GM21381 (cell line): ENCODE results near the gene IGSF11.

Source experiments
- ATAC-seq: cut with Tn5 transposase; IDR thresholded peaks from one replicate; pipeline ENCODE4 v1.9.1; 2021; ENCODE audit warnings: mild to moderate bottlenecking, moderate library complexity; ENCODE audit not compliant: unreplicated experiment

Gene IGSF11

GRCh38 chr3:118955914-118956556 lies 78.6 kb downstream of the IGSF11 start:
- no peak for ATAC-seq

GRCh38 chr3:118951089-118951488 lies 83.6 kb downstream of the IGSF11 start:
- no peak for ATAC-seq

DNA sequence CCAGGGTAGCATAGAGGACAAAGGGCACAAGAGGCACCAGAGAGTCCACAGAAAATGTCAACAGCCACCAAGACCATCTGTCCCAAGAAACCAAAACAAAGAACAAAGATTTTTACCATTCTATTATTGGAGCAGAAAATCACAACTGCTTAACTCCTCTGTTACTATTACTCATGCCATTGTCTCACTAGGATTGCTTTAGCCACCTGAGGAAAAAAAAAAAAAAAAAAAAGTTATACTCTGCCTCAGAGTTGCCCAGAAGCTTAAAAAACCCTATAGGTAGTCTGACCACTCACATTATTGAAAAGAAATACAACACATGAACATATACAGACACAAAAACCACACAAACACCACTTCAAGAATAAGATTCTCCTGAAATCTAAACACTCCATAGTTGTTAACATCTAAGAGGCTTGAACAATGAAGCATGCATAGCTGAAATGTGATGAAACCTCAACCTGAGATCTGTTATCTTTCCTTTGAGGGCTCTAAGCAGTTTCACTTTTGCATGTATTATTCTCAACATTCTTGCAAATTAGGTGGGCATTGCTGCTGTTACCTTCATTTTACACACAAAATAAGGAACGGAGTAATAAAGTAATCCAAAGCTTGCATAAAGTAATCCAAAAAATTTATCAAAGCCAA lies 85.4 kb downstream of the IGSF11 start:
- no peak for ATAC-seq

DNA sequence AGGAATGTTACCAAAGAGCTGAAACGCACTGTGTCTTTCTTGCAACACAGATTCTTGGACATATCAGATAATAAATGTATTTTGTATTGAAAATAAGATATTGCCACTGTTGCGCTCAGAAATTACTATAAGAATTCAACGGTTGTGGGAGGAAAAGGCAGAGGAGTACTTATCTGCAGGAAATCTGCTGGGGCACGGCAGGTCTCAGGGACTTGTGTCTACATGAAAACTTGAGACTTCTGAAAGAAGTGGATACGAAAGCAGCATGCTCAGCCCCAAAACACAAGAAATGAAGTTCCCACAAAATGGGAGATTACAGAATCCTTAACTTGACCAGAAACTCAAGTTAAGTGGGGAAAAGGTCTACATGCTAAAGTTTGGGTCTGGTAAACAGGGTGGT lies 86.5 kb downstream of the IGSF11 start:
- no peak for ATAC-seq

DNA sequence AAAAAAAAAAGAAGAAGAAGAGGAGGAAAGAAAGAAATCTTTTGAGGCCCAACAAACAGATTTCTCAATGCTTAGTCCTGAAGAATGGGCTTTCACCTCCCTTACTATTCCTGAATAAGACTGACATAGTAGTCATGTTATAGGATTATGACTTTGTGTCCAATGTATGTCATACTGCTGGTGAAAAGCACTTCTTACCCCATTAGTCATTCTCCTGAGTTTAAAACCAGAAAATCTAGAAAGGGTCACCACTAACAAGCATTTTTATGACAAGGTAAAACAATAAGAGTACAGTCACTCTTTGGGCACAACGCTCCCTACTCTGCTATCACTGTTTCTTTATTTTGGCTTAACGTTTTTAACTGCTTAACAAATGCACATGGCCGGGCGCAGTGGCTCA lies 88.2 kb downstream of the IGSF11 start:
- no peak for ATAC-seq

DNA sequence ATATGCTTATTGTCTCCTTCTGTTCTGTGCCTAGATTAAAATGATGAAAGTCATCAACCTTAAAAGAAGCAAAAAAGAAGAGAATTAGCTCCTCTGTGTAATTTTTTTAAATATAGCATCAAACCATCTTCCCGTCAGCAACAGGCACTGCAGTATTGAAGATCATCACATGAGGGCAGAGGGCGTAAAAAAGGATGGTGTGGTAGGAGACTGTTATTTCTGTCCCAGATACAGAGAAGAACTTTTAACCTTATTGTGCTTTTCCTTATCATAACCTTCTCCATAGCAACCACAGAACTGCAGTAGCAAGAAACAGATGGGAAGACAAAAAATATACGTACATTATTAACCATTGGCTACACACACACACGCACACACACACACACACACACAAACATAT lies 88.8 kb downstream of the IGSF11 start:
- ATAC-seq = no peak

DNA sequence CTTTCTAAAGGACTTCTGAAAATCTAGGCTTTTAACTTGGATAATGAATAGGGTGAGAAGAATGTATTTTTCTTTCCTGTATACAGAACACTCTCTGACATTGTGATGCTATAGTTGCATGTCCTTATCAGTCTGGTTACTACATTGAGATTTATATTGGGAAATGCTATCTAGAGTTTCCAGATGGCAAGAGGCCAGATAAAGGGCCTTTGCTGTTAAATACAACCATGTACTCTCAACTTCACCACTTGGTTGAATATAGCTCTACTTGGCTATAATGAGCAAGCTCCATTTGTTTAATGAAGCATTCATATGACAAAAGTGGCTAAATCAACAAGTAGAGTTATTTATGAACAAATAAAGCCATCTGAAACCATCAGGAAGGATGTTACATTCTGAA lies 91.0 kb downstream of the IGSF11 start:
- ATAC-seq = no peak

- no peak for ATAC-seq
These were observed 92.0 kb downstream of the IGSF11 start for GRCh38 chr3:118942671-118943070.

DNA sequence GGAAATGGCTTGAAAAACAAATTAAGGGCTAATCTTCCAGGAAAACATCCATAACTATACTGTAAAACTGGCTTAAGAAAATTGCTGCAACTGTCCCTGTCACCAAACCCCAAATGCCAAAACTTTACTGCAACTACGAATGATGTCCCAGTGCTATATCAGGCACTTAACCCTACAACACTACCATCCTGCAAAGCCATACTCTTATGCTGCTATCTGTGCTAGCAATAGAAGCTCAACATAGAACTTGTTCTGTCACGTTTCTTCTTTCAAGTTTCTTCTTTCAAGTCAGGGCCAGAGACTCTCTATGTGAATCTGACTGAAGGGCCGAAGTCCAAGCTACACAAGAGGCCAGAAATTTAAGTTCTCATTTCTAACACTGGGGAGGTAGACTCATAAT lies 92.5 kb downstream of the IGSF11 start:
- ATAC-seq = no peak

- no peak for ATAC-seq
These were observed 93.4 kb downstream of the IGSF11 start for GRCh38 chr3:118941236-118941635.

DNA sequence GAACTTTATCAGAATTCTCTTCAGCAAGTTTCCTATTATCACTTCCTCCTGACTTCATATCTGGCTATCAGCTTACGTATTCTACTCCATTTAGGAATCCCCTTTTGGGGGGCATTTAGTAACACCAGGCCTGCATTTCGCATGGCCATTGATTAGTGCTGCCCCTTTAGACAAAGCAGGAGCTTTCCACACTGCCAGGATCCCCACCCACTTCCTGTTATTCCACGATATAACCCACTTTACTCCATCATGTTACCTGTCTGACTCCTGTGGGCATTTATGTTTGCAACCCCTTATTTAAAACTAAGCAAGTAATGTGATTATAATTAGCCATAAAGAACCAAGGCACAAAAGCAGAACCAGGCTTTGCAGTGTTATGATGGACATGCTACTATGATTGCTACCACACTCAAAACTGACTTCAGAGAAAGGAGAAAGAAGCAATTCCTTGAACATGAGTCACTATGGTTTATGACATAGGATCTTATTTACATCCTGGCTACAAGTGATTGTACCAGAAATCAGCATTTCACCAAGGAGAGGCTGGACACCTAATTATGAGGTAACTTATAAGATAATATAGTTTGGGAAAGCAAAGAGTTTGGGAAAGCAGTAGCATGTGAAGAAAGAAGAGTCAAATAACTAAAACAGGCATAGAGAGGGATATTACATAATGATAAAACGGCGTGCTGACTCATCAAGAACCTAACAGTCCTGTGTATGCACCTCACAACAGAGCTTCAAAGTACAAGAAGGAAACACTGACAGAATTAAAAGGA lies 96.3 kb downstream of the IGSF11 start:
- no peak for ATAC-seq

DNA sequence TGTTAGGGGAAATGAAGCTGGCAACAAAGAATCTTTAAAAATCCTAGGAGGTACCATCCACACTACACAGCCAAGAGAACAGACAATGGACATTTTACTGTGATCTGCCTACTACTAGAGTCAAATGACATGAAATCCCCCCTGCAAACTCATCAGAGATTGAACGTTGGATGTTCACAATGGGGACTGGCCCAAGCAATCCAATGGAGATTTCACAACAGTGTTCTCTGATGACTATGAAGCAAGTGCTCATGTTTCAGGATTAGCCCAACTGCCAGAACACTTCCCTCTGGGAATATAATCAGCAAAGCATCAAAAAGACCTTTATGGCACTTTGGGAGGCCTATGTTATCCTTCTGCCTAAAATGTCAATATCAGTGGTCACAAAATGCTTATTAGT lies 97.8 kb downstream of the IGSF11 start:
- ATAC-seq = no peak

DNA sequence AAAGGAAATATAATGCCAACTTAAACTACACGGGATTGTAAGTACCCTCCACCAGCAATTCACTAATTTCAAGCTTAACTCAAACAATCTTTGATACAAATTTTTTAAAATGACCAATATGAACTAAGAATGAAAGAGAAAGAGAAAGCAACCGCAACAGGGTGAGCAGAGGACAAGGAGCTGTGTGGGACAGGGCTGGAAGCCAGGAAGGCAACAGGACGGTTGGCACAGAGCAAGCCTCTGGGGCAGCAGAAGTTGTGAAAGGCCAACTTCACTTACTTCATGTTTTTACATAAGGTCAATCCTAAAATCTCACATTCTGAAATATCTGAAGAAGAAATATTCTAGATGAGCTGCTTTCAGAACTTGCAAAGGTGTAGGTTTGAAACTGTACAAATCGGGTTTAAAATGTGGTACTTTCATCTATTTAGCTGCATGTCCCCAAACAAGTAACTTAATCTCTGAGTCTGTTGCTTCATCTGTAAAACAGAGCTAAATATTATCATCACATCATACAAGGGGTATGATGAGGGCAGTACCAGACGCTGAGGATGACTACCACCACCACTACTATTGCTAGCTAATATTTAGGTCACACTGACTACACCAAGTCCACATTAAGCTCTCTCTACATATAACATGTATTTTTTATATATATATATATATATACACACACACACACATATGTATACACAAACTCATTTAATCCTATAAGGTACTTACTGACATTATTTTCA lies 101.7 kb downstream of the IGSF11 start:
- no peak for ATAC-seq

DNA sequence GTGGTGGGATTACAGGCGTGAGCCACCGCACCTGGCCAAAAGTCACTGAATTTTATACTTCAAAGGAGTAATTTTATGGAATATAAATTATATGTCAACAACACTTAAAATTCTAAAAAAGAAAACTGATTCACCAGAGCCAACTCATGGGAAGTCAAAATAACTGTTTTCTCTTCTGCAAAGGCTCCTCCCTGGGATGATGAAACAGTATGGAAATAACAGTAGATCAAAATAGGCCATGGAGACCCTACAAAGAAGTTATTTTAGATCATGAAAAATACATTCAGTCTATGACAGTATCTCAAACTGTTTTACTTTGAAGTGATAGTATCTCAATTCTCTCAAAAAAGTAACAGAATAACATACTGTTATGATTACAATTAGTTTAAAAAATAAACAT lies 102.7 kb downstream of the IGSF11 start:
- no peak for ATAC-seq

DNA sequence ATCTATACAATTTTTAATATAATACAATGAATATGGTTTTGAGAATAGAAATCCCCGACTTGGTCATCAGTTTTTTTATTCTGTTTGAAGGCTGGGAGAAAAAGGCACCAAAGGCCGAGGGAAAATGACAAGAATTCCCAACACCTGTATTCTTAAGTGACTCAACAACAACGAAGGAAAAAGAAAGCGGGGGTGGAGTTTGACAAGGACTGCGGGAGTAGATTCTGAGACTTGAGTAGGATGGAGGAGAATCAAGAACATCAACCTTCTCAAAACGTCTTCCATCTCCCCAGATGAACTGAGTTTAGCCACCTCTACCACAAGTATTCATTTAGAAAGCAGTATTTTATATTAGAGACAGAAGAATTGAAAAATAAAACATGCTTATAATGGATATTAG lies 107.2 kb downstream of the IGSF11 start:
- no peak for ATAC-seq

DNA sequence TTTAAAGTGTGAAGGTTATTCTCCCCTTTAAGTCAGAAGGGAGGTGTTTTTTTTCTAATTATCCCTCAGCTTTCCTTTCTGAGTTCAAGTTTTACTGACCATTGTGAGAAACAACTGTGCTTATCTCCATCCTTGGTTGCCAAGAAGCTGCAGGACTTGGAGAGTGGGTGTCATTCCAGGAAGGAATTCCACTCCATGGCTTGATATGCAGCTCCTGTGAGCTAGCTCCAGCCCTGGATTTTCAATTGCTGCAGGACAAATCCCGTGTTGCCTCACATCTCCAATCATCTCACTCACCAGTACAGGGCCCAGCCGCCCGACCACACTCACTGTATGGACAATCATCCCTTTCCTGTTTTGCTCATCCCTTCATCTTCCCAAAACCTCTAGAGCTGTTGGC lies 122.5 kb downstream of the IGSF11 start:
- no peak for ATAC-seq

DNA sequence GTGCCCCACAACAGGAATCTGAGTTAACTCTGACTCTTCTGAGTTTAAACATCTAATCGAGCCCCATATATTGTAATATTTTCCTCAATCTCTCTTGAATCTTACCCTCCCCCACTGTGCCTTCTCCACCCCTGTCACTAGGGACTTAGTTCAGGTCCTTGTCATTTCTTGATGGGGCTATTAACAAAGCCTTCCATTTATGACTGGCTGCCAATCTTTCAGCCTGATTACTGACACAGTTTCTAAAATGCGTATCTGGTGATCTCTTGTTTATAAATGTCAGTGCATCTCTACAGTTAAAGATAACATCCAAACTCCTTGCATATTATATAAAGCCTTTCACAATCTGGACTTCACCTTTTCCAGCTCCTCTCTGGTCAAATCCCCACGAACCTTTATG lies 124.3 kb downstream of the IGSF11 start:
- no peak for ATAC-seq

GRCh38 chr3:118909763-118910162 lies 124.9 kb downstream of the IGSF11 start:
- ATAC-seq = no peak

DNA sequence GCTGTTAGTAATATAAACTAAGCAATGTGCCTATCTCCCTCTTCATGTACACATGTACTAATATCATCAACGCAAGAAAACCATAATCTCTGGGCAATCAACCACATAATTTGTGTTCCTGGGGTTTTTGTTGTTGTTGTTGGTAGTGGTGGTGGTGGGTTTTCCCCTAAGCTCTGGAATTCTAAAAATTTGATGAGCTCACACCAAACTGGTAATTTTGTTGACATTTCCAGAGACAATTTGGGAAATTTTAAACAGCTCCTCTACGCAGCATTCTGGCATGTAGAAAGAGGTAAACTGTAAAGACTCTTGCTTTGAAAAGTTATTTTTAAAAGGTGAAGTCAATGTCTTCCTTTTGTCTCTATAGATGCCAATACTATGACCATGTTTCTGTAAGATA lies 126.7 kb downstream of the IGSF11 start:
- ATAC-seq = no peak

DNA sequence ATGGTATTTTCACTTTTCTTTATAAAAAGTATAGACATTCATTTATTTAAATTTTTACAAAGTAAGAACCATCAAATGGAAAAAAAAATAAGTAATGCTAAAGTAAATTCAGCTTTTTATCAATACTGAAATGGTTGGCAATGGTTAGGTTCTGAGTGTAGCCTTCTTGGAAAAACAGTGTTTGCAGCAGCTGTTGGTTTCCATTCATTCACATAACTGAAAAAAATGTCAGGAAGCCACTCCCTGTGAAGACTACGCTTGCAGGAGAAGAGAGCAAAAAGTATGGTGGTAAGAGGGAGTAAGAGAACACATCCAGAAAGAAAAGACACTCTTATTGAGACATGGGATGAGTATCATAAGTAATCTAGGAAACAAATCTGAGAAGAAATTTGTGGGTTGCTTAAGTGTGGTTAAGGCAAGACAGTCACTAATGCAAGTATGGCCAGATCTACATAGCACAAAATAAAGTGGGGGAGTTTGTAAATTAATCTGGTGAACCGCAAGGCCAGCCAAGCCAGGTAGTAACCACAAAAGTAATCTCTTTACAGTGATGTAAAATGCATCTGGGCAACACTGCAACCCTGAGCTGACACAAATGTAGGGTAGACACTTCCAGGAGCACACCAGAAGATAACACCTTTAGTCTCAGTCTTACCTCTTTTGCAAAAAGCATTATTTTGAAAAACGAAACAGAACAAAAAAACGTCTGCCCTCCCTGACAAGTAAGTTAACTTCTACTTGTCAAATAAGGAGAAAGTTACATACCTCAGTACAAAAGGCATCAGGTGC lies 133.7 kb downstream of the IGSF11 start:
- no peak for ATAC-seq

DNA sequence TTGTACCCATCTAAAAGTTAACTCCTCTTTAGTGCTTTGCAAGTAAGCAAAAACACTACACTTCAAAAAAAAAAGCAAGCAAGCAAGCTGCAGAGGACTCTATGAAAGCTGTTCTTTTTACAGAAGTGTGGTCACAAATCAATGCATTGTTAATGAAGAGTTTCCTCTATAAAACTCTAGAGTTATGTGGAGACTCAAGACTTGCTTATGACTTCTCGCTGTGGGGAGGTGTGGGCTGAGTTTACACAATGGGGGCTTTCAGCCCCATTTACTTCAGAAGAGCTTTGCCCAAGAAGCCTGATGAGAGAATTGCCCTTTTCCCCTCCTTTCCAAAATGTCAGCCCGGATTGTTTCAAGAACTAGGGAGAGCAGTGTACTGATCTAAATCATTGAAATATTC lies 144.4 kb downstream of the IGSF11 start:
- ATAC-seq = no peak
